ENCODE results near the gene TRAF6. TPM values are rescaled to one million over a fixed set of nuclear protein-coding genes. Genes with fewer than 3 reads are reported as not detected.
"Not testable (repeated sequence)": the region's sequence is repeated elsewhere in the genome, so short reads cannot be mapped to it uniquely, and the experiment has no call there.

TRAF6 gene, protein sequence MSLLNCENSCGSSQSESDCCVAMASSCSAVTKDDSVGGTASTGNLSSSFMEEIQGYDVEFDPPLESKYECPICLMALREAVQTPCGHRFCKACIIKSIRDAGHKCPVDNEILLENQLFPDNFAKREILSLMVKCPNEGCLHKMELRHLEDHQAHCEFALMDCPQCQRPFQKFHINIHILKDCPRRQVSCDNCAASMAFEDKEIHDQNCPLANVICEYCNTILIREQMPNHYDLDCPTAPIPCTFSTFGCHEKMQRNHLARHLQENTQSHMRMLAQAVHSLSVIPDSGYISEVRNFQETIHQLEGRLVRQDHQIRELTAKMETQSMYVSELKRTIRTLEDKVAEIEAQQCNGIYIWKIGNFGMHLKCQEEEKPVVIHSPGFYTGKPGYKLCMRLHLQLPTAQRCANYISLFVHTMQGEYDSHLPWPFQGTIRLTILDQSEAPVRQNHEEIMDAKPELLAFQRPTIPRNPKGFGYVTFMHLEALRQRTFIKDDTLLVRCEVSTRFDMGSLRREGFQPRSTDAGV
- total RNA-seq = 12.5 TPM

GRCh38 chr11:36509694-36510593, at the start of gene TRAF6:
TSS of gene TRAF6 (minus strand) at chr11:36510272. CDS start at chr11:36501515, 8,757 bp downstream.
- DNase-seq = peak; percentile 95

DNA sequence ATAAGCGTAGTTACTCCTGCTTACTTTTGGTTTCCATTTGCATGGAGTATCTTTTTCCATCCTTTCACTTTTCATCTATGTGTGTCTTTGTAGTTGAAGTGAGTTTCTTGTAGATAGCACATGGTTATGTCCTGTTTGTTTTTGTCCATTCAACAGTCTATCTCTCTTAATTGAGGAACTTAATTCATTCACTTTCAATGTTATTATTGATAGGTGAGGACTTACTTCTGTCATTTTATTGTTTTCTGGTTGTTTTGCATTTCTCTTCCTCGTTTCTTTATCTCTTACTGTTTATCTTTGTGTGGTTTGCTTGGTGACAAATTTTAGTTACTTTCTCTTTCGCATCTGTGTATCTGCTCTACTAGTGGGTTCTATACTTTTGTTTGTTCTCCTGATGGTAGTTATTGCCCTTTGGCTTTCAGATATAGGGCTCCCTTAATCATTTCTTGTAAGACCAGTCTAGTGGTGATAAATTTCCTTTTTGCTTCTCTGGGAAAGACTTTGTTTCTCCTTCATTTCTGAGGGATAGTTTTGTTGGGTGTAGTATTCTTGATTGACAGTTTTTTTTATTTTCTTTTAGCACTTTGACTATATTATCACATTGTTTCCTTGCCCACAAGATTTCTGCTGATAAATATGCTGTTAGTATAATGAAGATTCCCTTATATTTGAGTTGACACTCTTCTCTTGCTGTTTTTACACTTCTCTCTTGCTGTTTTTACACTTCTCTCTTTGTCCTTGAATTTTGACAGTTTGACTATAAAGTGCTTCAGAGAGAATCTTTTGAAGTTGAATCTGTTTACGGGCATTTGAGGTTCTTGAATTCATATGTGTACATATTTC, 48.7 kb upstream of the TRAF6 start:
- no peak for DNase-seq

GRCh38 chr11:36557991-36558390, 47.9 kb upstream of the TRAF6 start:
- no peak for DNase-seq

DNA sequence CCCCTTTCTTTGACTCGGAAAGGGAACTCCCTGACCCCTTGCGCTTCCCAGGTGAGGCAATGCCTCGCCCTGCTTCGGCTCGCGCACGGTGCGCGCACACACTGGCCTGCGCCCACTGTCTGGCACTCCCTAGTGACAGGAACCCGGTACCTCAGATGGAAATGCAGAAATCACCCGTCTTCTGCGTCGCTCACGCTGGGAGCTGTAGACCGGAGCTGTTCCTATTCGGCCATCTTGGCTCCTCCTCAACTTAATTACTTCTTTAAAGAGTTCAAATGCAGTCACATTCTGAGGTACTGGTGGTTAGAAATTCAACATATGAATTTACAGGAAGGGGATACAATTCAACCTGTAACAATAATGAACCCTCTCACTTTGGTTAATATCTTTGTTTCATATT, 47.3 kb upstream of the TRAF6 start:
- not testable (repeated sequence) for DNase-seq

DNA sequence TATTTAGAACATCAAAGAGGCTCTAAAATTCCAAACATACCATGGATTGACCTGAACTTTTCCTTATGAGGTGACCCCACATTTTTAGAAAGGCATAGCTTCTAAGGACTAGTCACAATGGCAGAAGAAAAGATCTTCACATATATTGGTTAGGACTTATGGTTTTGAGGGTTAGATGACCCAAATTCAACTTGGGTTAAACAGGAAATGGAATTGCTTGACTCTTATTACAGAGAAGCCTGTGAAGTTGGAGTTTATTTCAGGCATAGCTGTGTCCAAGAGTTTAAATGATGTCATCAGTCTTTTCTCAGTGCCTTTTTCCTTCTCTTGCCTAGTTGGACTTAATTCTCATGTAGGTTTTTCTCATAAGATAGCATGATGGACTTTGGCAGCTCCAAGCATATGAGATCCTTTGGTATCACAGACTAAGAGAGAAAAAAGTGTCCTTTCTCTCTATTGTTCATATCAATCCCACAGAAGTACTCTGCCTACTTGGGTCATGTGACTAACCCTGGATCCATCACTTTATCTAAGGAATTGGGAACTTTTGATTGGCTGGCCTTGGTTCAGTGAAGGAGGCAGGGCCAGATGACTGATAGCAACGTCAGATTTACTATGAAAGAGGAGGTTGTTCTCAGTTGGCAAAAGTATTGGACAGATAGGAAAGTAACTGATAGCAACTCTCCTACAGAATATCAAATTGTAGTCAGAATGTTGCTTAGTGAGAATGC, 40.5 kb upstream of the TRAF6 start:
- DNase-seq = no peak

DNA sequence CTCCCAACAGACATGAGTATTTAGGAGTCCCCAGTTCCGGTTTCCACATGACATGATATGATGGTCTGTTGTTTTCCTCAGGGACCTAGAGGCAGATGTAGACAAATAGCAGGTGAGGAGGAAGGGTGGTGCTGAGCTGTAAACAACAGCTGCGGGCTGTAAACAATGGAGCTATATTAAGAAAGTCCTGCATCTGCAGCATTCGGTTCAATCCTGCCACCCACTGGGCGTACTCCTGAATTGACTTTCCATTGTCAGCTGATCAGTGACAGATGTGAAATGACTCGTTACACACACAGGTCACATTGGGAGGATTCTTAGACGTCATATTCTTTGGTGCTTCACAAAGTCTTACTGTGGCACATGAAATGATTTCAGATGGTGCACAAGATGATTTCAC, 30.9 kb upstream of the TRAF6 start:
- peak; percentile 40 for DNase-seq

GRCh38 chr11:36534276-36534840, 24.3 kb upstream of the TRAF6 start:
- DNase-seq = no peak

DNA sequence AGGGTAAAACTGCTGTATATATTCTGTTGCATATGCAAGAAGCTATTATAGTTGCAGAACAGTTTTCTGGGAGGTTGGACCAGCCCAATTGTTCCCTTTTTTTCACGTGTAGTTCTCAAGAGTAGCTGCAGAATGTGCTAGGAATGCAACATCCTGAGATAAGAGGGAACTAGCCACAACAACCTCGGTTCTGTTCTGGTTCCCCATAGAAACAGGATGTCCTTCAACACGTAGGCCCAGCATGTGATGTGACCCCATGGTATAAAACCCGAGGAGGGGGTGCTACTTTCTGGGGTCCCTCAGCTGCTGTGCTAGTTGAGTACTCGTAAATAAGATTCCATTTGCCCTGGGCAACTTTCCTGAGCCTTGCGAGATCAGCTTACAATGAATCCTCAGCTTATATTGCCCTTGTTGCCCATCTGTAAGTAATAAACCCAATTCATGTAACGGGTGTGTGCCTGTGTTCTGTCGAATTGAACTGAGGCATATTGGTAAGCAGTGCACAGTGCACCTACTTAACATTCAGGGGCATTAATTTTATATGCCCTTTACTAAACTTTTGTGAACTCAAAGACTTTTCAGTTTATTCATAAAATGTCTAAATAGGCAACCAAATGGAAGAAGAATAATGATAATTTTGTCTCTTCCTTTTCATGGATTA, 23.0 kb upstream of the TRAF6 start:
- DNase-seq = no peak

- no peak for DNase-seq
These were observed 20.8 kb upstream of the TRAF6 start for GRCh38 chr11:36530840-36531239.

DNA sequence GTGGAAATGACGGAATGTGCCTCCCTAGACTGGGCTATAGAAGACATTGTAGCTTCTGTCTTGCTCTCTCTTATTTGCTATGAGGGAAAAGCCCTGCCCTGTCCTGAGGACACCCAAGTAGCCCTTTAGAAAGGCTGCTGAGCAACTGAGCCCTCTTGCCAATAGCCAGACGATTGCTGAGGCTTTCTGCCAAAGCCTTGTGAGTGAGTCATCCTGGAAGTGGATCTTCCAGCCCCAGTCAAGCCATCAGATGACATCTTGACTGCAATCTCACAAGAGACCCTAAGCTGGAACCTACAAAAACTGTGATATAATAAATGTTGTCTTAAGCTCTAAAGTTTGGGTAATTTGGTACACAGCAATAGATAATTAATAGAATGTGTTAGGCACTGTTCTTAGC, 3.9 kb upstream of the TRAF6 start:
- DNase-seq = no peak

DNA sequence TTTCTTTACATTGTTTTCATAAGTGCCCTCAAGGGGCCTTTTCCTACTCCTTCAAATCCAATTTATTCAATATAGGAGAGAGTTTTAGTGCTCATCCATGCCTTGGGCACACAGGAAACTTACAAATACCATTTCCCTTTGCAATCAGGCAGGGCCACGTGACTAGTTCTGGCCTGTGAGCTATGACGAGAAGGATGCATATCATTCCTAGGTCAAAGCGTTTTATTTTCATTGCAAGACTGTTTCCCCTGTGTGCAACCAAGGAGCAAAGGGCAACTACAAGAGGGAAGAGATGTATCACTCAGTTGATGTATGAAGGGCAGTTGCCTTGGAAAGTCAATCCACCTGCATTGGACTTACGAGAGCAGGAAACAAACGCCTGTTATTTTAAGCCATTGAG, 1.9 kb upstream of the TRAF6 start:
- DNase-seq = no peak

DNA sequence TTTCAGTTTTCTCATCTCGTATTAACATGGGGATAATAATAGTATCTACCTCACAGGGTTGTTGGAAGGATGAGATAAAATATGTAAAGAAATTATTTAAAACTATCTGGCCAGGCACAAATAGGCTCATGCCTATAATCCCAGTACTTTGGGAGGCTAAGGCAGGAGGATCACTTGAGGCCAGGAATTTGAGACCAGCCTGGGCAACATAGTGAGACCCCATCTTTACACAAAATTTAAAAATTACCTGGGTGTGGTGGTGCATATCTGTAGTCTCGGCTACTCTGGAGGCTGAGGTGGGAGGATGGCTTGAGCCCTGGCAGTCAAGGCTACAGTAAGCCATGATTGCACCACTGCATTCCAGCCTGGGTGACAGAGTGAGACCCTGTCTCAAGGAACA, 990 bp upstream of the TRAF6 start:
- DNase-seq = not testable (repeated sequence)

DNA sequence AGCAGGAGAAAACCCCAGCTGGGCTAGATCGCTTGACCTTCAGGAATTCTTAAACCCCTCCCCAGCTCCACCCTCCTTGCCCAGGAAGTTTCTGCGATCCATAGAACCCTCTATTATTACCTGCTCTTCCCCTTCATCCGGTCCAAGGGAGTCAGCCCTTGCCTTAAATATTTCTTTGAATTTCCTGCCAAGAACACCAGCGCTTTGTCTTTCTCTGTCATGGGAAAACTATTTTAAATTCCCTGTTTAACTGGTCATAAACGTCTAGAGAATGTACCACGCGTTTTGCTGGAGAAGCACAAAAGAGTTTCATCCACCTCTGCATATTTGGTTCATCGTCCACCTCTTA, 496 bp upstream of the TRAF6 start:
- no peak for DNase-seq

DNA sequence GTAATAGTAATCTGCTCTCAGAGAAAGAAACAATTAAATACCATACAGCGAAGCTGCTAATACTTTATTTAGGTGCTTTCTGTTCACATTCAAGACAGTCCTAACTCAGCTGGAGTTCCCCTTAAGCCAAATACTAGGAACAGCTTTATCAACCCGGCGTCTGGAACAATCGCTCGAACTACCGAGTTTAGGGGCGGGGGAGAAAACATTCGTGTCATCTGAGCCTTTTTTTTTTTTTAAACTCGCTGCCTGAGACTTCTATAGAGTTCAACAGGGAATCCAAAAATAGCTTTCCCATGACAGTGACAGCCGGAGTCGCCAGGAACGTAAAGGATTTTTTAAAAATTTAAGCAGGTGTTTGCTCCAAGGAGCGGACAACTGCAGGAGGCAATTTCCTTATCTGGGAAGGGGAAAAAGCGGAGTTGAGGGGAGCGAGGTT, 852 bp downstream of the TRAF6 start:
- DNase-seq = peak; percentile 76

DNA sequence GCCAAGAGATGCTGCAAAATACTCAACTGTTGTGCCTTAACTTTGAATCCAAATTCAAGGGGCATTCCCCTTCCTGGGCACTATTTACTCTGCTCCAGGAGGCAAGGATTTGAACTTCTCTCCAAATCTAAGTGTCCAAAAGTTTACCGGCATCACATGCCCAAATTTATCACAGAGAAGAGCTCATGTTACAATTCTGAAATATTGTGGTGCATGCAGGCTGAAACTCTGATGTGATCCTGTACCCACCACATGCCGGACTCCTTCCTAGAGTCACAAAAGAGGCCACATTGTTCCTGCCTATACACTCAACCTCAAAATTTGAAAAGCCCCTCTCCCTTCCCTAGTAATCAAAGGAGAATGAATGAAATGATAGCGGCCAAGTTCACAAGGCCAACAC, 1.3 kb downstream of the TRAF6 start:
- peak; percentile 14 for DNase-seq

- no peak for DNase-seq
These were observed 2.1 kb downstream of the TRAF6 start for GRCh38 chr11:36507824-36508489.

- peak; percentile 63 for DNase-seq
These were observed 8.8 kb downstream of the TRAF6 start for GRCh38 chr11:36501236-36501635.

DNA sequence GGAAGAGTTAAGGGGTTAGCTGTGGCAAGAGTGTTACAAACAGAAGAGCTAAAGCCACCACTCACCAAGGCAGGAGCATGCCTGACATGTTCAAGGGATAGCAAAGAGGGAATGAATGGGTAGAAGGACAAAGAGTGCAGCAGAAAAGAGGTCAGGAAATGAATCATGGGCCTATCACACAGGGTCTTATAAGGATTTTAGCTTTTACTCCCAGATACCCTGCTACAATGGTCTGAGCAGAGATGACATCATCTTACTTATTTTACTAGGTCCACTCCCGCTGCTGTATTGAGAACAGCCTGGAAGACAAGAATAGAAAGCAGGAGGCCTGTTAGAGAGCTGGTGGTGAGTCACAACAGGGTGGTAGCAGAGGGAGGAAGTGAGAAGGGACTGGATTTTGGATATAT, 9.8 kb downstream of the TRAF6 start:
- DNase-seq = peak; percentile 63

DNA sequence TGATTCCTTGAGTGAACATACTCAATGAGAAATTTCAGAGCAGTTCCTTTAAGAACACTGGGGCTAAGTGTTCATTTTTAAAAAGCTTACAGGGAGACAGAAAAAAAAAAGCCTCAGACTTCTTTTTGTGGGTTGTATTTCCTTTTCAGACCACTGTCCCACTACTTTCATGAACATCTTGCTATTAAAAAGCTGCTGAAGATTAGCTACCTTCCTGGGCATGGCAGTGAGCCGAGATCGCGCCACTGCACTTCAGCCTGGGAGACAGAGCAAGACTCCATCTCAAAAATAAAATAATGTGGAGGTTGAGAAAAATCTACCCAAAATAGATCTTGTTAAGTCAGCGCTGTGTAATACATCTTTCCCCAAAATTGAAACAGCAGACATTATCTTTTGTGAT, 10.8 kb downstream of the TRAF6 start:
- no peak for DNase-seq

- no peak for DNase-seq
These were observed 11.4 kb downstream of the TRAF6 start for GRCh38 chr11:36498721-36499120.
